Activated CD4-positive, alpha-beta T cell treated with anti-CD3 and anti-CD28 coated beads for 36 hours (primary cell): ENCODE measurements around the gene MBNL2. TPM values are rescaled to one million over a fixed set of nuclear protein-coding genes. Genes with fewer than 3 reads are reported as not detected.
A peak's percentile ranks its signal among the peaks of the same experiment; 100 is the strongest.

Experiments used
- ATAC-seq: fragments of 200-7000 bp; cut with Tn5 transposase; one replicate; pipeline ENCODE4 v1.10.0; 2021; ENCODE audit warnings: mild to moderate bottlenecking, moderate library complexity
- CTCF ChIA-PET: fragments of 350-600 bp; sonication (Branson Sonifier 250); formaldehyde crosslinking; loops from one replicate; lab custom pipeline; 2021; ENCODE audit warnings: antibody characterized with exemption; lab: Charles Lee
- POLR2A ChIA-PET: fragments of 350-600 bp; sonication (Branson Sonifier 250); formaldehyde crosslinking; loops from one replicate; lab custom pipeline; 2021; ENCODE audit warnings: antibody characterized with exemption, inconsistent platforms; lab: Charles Lee
- DNase-seq: peaks from one replicate; pipeline ENCODE4 v3.0.0-alpha.2; 2020
- H3K27ac Mint-ChIP-seq: one replicate; pipeline ENCODE4 v1.8.0; 2021; ENCODE audit warnings: mixed read lengths
- H3K27me3 Mint-ChIP-seq: one replicate; pipeline ENCODE4 v1.8.0; 2021; ENCODE audit warnings: mixed read lengths
- H3K36me3 Mint-ChIP-seq: one replicate; pipeline ENCODE4 v1.8.0; 2021; ENCODE audit warnings: low read depth, mixed read lengths
- H3K4me1 Mint-ChIP-seq: one replicate; pipeline ENCODE4 v1.8.0; 2021; ENCODE audit warnings: mixed read lengths
- H3K4me3 Mint-ChIP-seq: one replicate; pipeline ENCODE4 v1.8.0; 2021; ENCODE audit warnings: mild to moderate bottlenecking, moderate library complexity, mixed read lengths
- H3K9me3 Mint-ChIP-seq: one replicate; pipeline ENCODE4 v1.8.0; 2021; ENCODE audit warnings: low read depth, mixed read lengths
- intact Hi-C, 2 experiments: fragments of 100-400 bp; cut with DNase I in 1 of 2; cut with micrococcal nuclease in 1 of 2; formaldehyde crosslinking; loops; one replicate each; pipeline versions ENCODE4 v1.14.2 to v1.15.1; 2022 to 2024; cut with DNase I, micrococcal nuclease
- total RNA-seq, 2 experiments: library from RNA; stranded (reverse); gene quantifications; one replicate each; pipeline ENCODE4 v1.2.3, GENCODE V29; 2021

The MBNL2 gene, protein sequence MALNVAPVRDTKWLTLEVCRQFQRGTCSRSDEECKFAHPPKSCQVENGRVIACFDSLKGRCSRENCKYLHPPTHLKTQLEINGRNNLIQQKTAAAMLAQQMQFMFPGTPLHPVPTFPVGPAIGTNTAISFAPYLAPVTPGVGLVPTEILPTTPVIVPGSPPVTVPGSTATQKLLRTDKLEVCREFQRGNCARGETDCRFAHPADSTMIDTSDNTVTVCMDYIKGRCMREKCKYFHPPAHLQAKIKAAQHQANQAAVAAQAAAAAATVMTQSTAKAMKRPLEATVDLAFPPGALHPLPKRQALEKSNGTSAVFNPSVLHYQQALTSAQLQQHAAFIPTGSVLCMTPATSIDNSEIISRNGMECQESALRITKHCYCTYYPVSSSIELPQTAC
- total RNA-seq = 10 to 100 TPM; 16.7 to 24.5 TPM

DNA sequence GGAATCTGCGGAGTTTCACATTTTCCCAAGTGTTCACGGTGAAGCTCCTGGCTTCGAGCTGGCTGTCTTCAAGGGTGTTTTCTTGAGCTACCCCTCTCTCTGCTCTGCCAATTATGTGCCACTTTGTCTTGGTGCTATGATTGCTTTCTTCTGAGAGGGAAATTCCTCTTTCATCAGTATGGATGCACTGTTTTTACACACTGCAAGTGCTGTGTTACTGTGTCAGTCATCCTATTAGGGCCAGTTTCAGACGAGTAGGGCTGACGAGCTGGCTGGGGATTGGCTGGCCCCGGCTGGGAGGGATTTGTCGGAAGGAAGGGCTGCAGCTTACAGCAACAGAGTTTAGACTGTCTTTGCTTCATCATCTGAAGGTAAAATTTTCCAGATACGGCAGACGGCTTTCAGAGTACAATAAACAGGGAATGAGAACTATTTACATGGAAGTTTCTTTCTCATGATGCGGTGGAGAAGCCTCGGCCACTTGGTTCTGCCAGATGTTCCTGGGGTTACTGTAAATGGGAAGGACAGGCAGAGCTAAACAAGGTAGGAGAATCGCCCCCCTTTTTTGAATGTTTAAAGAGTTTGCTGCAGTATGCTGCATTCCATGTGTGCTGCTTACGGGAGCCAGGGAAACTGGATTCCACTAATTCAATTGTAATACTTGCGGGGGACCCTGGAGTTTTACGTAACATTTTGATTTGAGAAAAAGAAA lies at the start of gene MBNL2:
TSS of gene MBNL2 (plus strand) at position 345 of the 712 bp plus-strand sequence. CDS start 53,903 bp downstream, outside the sequence.
- ATAC-seq (peak; percentile 98), DNase-seq (peak; percentile 93)
- H3K4me3 Mint-ChIP-seq = peak within 1 kb of the TSS; percentile 80
- no peaks in the 10 kb centered on the region for H3K36me3 Mint-ChIP-seq
- no peaks in the 10 kb centered on the region for H3K9me3 Mint-ChIP-seq
- peaks cover 31% of the 10 kb centered on the region for H3K4me1 Mint-ChIP-seq
- no peaks in the 10 kb centered on the region for H3K27me3 Mint-ChIP-seq
- intact Hi-C loops = loop anchor here (1.0 to 10.0 kb wide), 8 partner anchors 35 to 1353 kb away; partner anchors contain the start of gene STK24 (in 1 of the 2)
- CTCF ChIA-PET = interaction anchor here (0.5 to 4.5 kb wide), 15 partner anchors 9 to 137 kb away, joined by 3 to 29 read pairs (median 3); no protein-coding TSS in a partner anchor
- POLR2A ChIA-PET = interaction anchor here (0.5 to 0.8 kb wide), 6 partner anchors 55 to 282 kb away, joined by 3 to 4 read pairs (median 4); no protein-coding TSS in a partner anchor
- peak within 1 kb of the TSS; percentile 95 for H3K27ac Mint-ChIP-seq

DNA sequence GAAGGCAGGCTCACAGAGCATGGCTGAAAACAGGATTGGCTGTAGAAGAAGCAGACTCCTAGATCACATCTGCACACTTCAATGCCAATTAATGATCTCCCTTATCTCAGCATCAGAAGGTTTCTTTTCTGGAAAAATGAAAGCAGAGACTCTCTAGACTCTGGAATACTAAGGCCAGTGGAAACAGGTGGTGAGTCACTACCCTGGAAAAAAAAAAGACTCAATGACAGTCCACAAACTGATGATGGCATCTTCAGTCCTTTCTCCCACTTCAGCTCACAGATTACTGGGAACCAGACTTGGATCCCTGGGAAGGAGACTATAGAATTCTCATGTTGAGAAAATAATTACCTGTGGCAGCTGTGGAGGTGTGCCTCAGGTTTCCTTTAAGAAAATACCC lies 47.5 kb upstream of the MBNL2 start:
- H3K4me3 Mint-ChIP-seq = no peak overlapping the region
- DNase-seq = no peak
- intact Hi-C loops = no loop called here
- no peaks in the 10 kb centered on the region for H3K4me1 Mint-ChIP-seq
- peaks cover 6% of the 10 kb centered on the region for H3K27me3 Mint-ChIP-seq
- H3K27ac Mint-ChIP-seq = no peak overlapping the region
- no peaks in the 10 kb centered on the region for H3K9me3 Mint-ChIP-seq
- ChIA-PET POLR2A (no interaction called here), CTCF (interaction anchor here (0.6 kb wide), 1 partner anchor 37 kb away, joined by 3 read pairs; no protein-coding TSS in a partner anchor)
- ATAC-seq = no peak
- peaks cover 2% of the 10 kb centered on the region for H3K36me3 Mint-ChIP-seq

DNA sequence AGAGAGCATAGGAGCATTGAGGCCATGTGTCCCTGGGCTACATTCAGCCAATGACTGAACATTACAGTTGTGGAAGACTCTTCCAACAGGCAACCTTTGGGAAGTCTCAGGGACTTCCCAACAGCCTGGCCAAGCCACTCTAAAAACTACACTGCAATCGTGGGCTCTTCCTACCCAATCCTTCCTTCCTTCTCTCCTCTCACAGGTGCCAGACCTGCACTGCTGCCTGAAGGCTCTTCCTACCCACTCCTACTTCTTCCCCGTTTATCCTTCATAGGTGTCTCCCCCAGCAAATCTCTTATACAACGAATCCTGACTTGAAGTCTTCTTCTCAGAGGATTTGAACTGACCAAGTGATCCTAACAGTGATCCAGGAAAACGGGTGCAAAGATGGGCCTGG lies 47.1 kb upstream of the MBNL2 start:
- ChIA-PET POLR2A (no interaction called here), CTCF (interaction anchor here (0.6 to 1.0 kb wide), 2 partner anchors 15 to 38 kb away, joined by 3 read pairs; no protein-coding TSS in a partner anchor)
- DNase-seq (no peak), ATAC-seq (no peak)
- Mint-ChIP-seq H3K36me3 (peaks cover 2% of the 10 kb centered on the region), H3K27ac (no peak overlapping the region), H3K9me3 (no peaks in the 10 kb centered on the region), H3K4me1 (no peaks in the 10 kb centered on the region), H3K27me3 (peaks cover 6% of the 10 kb centered on the region), H3K4me3 (no peak overlapping the region)
- intact Hi-C loops = no loop called here

DNA sequence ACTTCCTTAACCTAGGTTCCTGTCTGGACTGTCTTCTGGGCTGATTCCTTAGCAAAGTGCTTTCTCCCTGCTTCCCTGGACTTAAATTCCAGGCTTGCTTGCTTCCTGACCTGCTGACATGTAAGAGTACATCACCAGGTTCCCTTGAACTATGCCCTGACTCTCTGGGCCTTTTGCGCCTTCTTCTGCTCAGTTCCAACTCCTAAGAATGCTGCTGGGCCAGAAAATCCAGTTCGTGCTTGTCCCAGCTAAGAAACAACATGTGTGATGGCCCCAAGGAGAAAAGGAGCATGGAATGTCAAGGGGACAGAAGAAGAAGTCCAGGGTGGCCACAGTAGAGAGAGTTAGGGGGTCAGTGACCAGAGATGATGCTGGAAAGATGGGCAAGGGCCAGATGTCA lies 42.6 kb upstream of the MBNL2 start:
- ChIA-PET CTCF (interaction anchor here (0.6 kb wide), 1 partner anchor 1996 kb away, joined by 3 read pairs; no protein-coding TSS in a partner anchor), POLR2A (no interaction called here)
- Mint-ChIP-seq H3K27ac (no peak overlapping the region), H3K4me1 (no peaks in the 10 kb centered on the region), H3K9me3 (no peaks in the 10 kb centered on the region), H3K4me3 (no peak overlapping the region), H3K36me3 (peaks cover 2% of the 10 kb centered on the region), H3K27me3 (peaks cover 6% of the 10 kb centered on the region)
- DNase-seq (no peak), ATAC-seq (no peak)
- intact Hi-C loops = no loop called here

DNA sequence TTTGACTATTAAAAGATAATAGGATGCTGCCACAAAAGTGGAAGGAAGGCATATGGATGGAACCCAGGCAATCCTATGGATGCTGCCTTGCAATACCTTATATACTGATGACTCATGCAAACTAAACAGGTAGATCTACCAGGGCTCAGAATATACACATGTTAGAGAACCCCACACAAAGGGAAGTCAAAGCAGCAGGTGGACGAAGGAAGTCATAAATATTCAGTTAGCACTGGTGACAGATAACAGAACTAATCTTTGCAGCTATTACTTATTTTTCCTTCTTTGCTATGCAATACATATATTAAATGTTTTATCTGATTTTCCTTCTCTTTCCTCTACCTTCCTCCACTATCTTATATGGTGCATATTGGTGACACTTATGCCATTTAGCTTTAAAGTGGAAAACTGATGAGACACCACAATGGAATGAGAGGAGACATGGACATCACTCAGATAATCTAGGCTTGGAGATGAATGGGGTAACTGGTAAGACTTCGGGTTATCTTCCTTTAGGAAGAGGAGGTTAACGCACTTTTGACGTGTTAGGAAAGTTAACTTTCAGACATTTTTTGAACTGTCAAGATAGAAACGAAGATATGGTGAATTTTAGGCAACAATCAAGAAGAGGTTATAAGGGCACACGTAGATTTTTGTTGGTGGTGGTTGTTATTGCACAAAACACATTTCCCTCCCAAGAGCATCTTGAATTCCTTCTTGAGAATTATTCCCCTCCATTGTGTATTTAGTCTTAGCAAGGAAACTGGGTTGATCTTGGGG lies 39.8 kb upstream of the MBNL2 start:
- intact Hi-C loops = no loop called here
- Mint-ChIP-seq H3K4me1 (no peaks in the 10 kb centered on the region), H3K27ac (no peak overlapping the region), H3K4me3 (no peak overlapping the region), H3K27me3 (peaks cover 4% of the 10 kb centered on the region), H3K36me3 (no peaks in the 10 kb centered on the region), H3K9me3 (no peaks in the 10 kb centered on the region)
- ATAC-seq (no peak), DNase-seq (no peak)
- CTCF ChIA-PET = no interaction called here
- POLR2A ChIA-PET = no interaction called here

DNA sequence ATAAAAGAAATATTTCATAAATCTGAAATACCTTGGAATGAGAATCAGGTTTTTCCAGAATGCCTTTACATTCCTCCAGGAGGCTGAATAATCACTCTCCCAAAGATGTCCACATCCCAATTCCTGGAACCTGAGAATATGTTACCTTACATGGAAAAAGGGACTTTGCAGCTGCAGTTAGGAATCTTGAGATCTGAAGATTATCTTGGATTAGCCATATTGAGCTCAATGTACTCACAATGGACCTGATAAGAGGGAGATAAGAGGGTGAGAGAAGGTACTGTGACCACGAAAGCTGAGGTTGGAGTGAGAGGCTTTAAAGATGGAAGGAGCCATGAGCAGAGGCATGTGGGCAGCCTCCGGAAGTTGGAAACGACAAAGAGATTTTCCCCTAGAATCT lies 36.8 kb upstream of the MBNL2 start:
- no peak for ATAC-seq
- no peak for DNase-seq
- Mint-ChIP-seq H3K27ac (no peak overlapping the region), H3K4me1 (peaks cover 8% of the 10 kb centered on the region), H3K36me3 (no peaks in the 10 kb centered on the region), H3K4me3 (no peak overlapping the region), H3K27me3 (peaks cover 6% of the 10 kb centered on the region), H3K9me3 (no peaks in the 10 kb centered on the region)
- ChIA-PET CTCF (no interaction called here), POLR2A (no interaction called here)
- intact Hi-C loops = no loop called here

DNA sequence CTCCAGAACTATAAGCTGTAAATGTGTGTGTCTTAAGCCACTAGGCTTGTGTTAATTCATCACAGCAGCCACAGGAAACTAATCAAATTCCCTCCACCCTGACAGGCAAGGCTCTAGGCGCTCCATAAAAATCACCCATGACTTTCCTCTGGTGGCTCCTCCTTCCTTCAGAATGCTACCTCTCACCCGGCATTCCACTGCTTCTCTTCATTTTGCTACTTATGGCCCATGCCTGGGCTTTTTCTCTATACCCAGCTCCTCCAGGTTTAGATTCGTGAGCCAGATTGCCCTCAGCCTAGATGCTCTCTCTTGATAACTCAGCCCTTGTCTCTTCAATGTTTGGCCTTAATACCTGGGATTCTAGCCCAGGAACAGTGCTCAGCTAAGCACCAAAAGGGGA lies 36.4 kb upstream of the MBNL2 start:
- Mint-ChIP-seq H3K27me3 (peaks cover 6% of the 10 kb centered on the region), H3K27ac (no peak overlapping the region), H3K36me3 (no peaks in the 10 kb centered on the region), H3K9me3 (no peaks in the 10 kb centered on the region), H3K4me3 (no peak overlapping the region), H3K4me1 (peaks cover 8% of the 10 kb centered on the region)
- intact Hi-C loops = no loop called here
- ChIA-PET POLR2A (no interaction called here), CTCF (no interaction called here)
- ATAC-seq (no peak), DNase-seq (no peak)

DNA sequence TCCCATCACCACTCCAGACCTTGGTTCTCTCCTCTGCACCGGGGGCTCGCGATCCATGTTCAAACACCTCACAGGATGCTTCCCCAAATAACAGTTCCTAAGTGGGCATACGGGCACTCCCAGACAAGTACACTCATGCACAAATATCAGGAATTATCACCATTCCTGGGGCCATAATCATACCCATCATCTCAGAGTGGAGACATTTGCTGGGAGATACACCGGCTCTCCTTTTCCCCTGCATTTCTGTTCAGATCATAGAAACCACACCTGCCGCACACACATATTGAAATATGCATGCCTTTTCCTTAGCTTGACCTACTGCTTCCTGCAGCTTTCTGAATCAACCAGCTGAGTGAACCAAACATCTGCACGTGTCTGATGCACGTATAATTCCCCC lies 33.9 kb upstream of the MBNL2 start:
- intact Hi-C loops = no loop called here
- peaks cover 4% of the 10 kb centered on the region for H3K27me3 Mint-ChIP-seq
- ChIA-PET CTCF (interaction anchor here (0.8 kb wide), 1 partner anchor 80 kb away, joined by 5 read pairs; no protein-coding TSS in a partner anchor), POLR2A (no interaction called here)
- no peak overlapping the region for H3K4me3 Mint-ChIP-seq
- H3K36me3 Mint-ChIP-seq = no peaks in the 10 kb centered on the region
- H3K4me1 Mint-ChIP-seq = peaks cover 8% of the 10 kb centered on the region
- no peak overlapping the region for H3K27ac Mint-ChIP-seq
- H3K9me3 Mint-ChIP-seq = no peaks in the 10 kb centered on the region
- DNase-seq (no peak), ATAC-seq (no peak)

DNA sequence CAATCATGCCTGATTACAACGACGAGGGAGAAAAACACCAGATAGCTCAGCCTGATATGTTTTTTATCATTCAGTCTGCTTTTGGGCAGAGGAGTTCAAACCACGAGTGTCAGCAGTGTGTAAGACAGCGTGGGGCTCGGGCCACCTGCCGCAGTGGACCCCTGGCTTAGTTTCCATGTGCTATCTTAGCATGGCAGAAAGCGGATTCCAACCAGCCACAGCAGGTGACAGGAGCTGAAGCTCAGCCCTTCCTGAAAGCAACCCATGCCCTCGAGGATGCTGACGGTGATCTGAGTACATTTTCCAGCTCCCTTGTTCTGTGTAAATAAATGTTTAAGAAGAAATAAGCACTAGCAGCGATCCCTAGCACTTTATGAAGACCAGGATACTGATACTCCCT lies 32.2 kb upstream of the MBNL2 start:
- H3K9me3 Mint-ChIP-seq = no peaks in the 10 kb centered on the region
- H3K27ac Mint-ChIP-seq = no peak overlapping the region
- H3K4me3 Mint-ChIP-seq = no peak overlapping the region
- ChIA-PET CTCF (no interaction called here), POLR2A (no interaction called here)
- H3K27me3 Mint-ChIP-seq = peaks cover 2% of the 10 kb centered on the region
- ATAC-seq = no peak
- intact Hi-C loops = no loop called here
- H3K36me3 Mint-ChIP-seq = no peaks in the 10 kb centered on the region
- no peak for DNase-seq
- peaks cover 8% of the 10 kb centered on the region for H3K4me1 Mint-ChIP-seq

DNA sequence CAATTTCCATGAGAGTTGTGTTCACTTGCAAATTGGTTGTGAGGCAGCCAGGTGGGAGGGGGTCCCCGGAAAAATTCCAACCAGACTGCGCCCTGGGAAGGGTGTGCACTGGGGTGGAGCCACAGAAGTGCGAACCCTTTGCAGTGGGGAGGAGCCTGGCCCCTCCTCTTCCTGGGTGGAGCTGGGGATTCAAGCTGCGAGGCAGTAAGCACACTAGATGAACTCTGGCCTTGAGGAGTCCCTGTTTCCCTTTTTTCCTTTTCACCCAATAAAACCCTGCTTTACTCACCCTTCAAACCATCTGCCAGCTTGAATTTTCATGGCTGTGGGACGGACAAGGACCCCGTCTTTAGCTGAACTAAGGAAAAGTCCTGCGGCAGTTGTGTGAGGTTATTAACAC lies 31.0 kb upstream of the MBNL2 start:
- H3K4me3 Mint-ChIP-seq = no peak overlapping the region
- CTCF ChIA-PET = interaction anchor here (1.2 to 1.5 kb wide), 4 partner anchors 49 to 153 kb away, joined by 3 to 6 read pairs (median 4); no protein-coding TSS in a partner anchor
- peaks cover 2% of the 10 kb centered on the region for H3K27me3 Mint-ChIP-seq
- intact Hi-C loops = no loop called here
- peaks cover 8% of the 10 kb centered on the region for H3K4me1 Mint-ChIP-seq
- H3K9me3 Mint-ChIP-seq = no peaks in the 10 kb centered on the region
- ATAC-seq = no peak
- H3K36me3 Mint-ChIP-seq = no peaks in the 10 kb centered on the region
- POLR2A ChIA-PET = no interaction called here
- H3K27ac Mint-ChIP-seq = no peak overlapping the region
- no peak for DNase-seq

DNA sequence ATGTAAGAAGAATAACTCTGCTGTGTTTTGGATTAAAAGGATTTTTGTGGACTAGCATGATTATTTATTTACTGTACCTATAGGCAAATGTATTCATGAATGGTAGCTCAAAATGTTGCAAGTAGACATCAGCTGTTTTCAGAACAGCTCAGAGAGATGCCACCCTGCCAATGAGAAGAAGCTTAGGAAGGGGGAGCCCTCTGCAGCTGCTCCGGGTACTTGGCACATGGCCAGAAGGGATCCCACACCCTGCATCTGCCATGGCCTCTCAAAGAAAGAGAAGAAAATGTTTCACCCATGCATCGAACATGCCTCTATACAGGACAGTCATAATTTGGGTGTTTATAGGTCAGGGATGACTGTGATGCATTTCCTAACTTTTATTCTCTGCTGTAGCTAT lies 30.5 kb upstream of the MBNL2 start:
- peaks cover 8% of the 10 kb centered on the region for H3K4me1 Mint-ChIP-seq
- H3K27me3 Mint-ChIP-seq = peaks cover 2% of the 10 kb centered on the region
- ChIA-PET CTCF (interaction anchor here (1.2 to 1.5 kb wide), 4 partner anchors 50 to 153 kb away, joined by 3 to 6 read pairs (median 4); no protein-coding TSS in a partner anchor), POLR2A (no interaction called here)
- no peaks in the 10 kb centered on the region for H3K9me3 Mint-ChIP-seq
- H3K4me3 Mint-ChIP-seq = no peak overlapping the region
- intact Hi-C loops = no loop called here
- DNase-seq (peak; percentile 11), ATAC-seq (no peak)
- H3K27ac Mint-ChIP-seq = no peak overlapping the region
- H3K36me3 Mint-ChIP-seq = no peaks in the 10 kb centered on the region
